ENCODE measurements around the gene STARD6. TPM values are rescaled to one million over a fixed set of nuclear protein-coding genes. Genes with fewer than 3 reads are reported as not detected.
"Not testable (repeated sequence)": the region's sequence is repeated elsewhere in the genome, so short reads cannot be mapped to it uniquely, and the experiment has no call there.

Gene STARD6
- total and polyA plus RNA-seq, 2 experiments from 2014 or later = not detected

- whole genome bisulfite sequencing, 2 experiments (ENCODE audit: low coverage in 1 of 2, low lambda C conversion rate in 2 of 2, missing lambda C conversion rate in 2 of 2) = 94 to 98% methylated on average over 3 of the region's 3 CpGs
- Histone ChIP-seq H3K79me2 (ENCODE audit: insufficient read depth) (no peaks in the 10 kb centered on the region), H3K27me3 (replicated peaks; ENCODE audit: insufficient read depth) (no peaks in the 10 kb centered on the region), H3K4me2 (ENCODE audit: unreplicated experiment) (no peak overlapping the region), H3K9me3 (ENCODE audit: low read depth) (no peaks in the 10 kb centered on the region), H3K9me2 (ENCODE audit: insufficient read depth) (no peaks in the 10 kb centered on the region), H3F3A (ENCODE audit: insufficient read depth) (no peaks in the 10 kb centered on the region), H3K4me1 (ENCODE audit: insufficient read depth) (0 out of 2 replicates have a peak, but pooled peaks cover 4% of the 10 kb centered on the region), H4K20me1 (ENCODE audit: insufficient read depth) (no peaks in the 10 kb centered on the region), H2AFZ (no peak overlapping the region), H3K27ac (no peak overlapping the region), H3K4me3 (no peak overlapping the region), H3K9ac (no peak overlapping the region), H3K36me3 (ENCODE audit: low read depth) (no peaks in the 10 kb centered on the region)
- DNase-seq = no peak
- in situ Hi-C loops (cut with MboI) = no loop called here
- no peak for TF ChIP-seq EZH2phosphoT487 (IDR thresholded peaks at IDR 0.05; ENCODE audit: insufficient read depth, low read depth)
Measured at GRCh38 chr18:54387631-54388030, 30.0 kb upstream of the STARD6 start.

GRCh38 chr18:54386800-54387495, 29.3 kb upstream of the STARD6 start:
- H3K27ac ChIP-seq; DNase-seq; H2AFZ ChIP-seq; H3K9me2 ChIP-seq (ENCODE audit: insufficient read depth); H3K27me3 ChIP-seq (replicated peaks; ENCODE audit: insufficient read depth); H3F3A ChIP-seq (ENCODE audit: insufficient read depth); H4K20me1 ChIP-seq (ENCODE audit: insufficient read depth); H3K79me2 ChIP-seq (ENCODE audit: insufficient read depth); H3K9me3 ChIP-seq (ENCODE audit: low read depth); H3K4me1 ChIP-seq (ENCODE audit: insufficient read depth); H3K9ac ChIP-seq; H3K4me2 ChIP-seq (ENCODE audit: unreplicated experiment); in situ Hi-C loops (cut with MboI); H3K36me3 ChIP-seq (ENCODE audit: low read depth); H3K4me3 ChIP-seq: not testable (repeated sequence)
- WGBS, 2 experiments (ENCODE audit: low coverage in 1 of 2, low lambda C conversion rate in 2 of 2, missing lambda C conversion rate in 2 of 2) = 94 to 97% methylated on average over 23 of the region's 23 CpGs

GRCh38 chr18:54386043-54386442, 28.4 kb upstream of the STARD6 start:
- no peaks in the 10 kb centered on the region for H3K9me2 ChIP-seq (ENCODE audit: insufficient read depth)
- no peaks in the 10 kb centered on the region for H3K9me3 ChIP-seq (ENCODE audit: low read depth)
- in situ Hi-C loops (cut with MboI) = no loop called here
- H3K79me2 ChIP-seq (ENCODE audit: insufficient read depth) = no peaks in the 10 kb centered on the region
- no peaks in the 10 kb centered on the region for H3K27me3 ChIP-seq (replicated peaks; ENCODE audit: insufficient read depth)
- H3K4me3 ChIP-seq = no peak overlapping the region
- H3F3A ChIP-seq (ENCODE audit: insufficient read depth) = no peaks in the 10 kb centered on the region
- TF ChIP-seq EZH2 (IDR thresholded peaks at IDR 0.05; ENCODE audit: insufficient read depth, poor library complexity, severe bottlenecking) (no peak), EZH2phosphoT487 (IDR thresholded peaks at IDR 0.05; ENCODE audit: insufficient read depth, low read depth) (no peak)
- no peak overlapping the region for H3K27ac ChIP-seq
- H3K9ac ChIP-seq = no peak overlapping the region
- no peaks in the 10 kb centered on the region for H4K20me1 ChIP-seq (ENCODE audit: insufficient read depth)
- H3K4me2 ChIP-seq (ENCODE audit: unreplicated experiment) = no peak overlapping the region
- WGBS, 2 experiments (ENCODE audit: low coverage in 1 of 2, low lambda C conversion rate in 2 of 2, missing lambda C conversion rate in 2 of 2) = 73 to 83% methylated on average over 4 of the region's 4 CpGs
- H3K36me3 ChIP-seq (ENCODE audit: low read depth) = no peaks in the 10 kb centered on the region
- DNase-seq = no peak
- H2AFZ ChIP-seq = no peak overlapping the region
- H3K4me1 ChIP-seq (ENCODE audit: insufficient read depth) = 0 out of 2 replicates have a peak, but pooled peaks cover 4% of the 10 kb centered on the region

GRCh38 chr18:54382733-54383252, 25.1 kb upstream of the STARD6 start:
- Histone ChIP-seq H2AFZ (no peak overlapping the region), H3K36me3 (ENCODE audit: low read depth) (no peaks in the 10 kb centered on the region), H4K20me1 (ENCODE audit: insufficient read depth) (no peaks in the 10 kb centered on the region), H3K9ac (no peak overlapping the region), H3K79me2 (ENCODE audit: insufficient read depth) (no peaks in the 10 kb centered on the region), H3K4me2 (ENCODE audit: unreplicated experiment) (no peak overlapping the region), H3K27ac (no peak overlapping the region), H3K9me2 (ENCODE audit: insufficient read depth) (no peaks in the 10 kb centered on the region), H3K4me1 (ENCODE audit: insufficient read depth) (no peaks in the 10 kb centered on the region), H3F3A (ENCODE audit: insufficient read depth) (no peaks in the 10 kb centered on the region), H3K4me3 (no peak overlapping the region), H3K9me3 (ENCODE audit: low read depth) (no peaks in the 10 kb centered on the region), H3K27me3 (replicated peaks; ENCODE audit: insufficient read depth) (no peaks in the 10 kb centered on the region)
- 97 to 98% methylated on average over 8 of the region's 8 CpGs for WGBS, 2 experiments (ENCODE audit: low coverage in 1 of 2, low lambda C conversion rate in 2 of 2, missing lambda C conversion rate in 2 of 2)
- in situ Hi-C loops (cut with MboI) = no loop called here
- TF ChIP-seq EZH2phosphoT487 (IDR thresholded peaks at IDR 0.05; ENCODE audit: insufficient read depth, low read depth) = no peak
- no peak for TF ChIP-seq EZH2 (IDR thresholded peaks at IDR 0.05; ENCODE audit: insufficient read depth, poor library complexity, severe bottlenecking)
- no peak for DNase-seq

- H4K20me1 ChIP-seq (ENCODE audit: insufficient read depth) = no peaks in the 10 kb centered on the region
Measured at GRCh38 chr18:54382076-54382475, 24.4 kb upstream of the STARD6 start.

More at GRCh38 chr18:54382076-54382475, 24.4 kb upstream of the STARD6 start:
- Histone ChIP-seq H3K9ac (no peak overlapping the region), H3K36me3 (ENCODE audit: low read depth) (no peaks in the 10 kb centered on the region), H2AFZ (no peak overlapping the region), H3K4me3 (no peak overlapping the region), H3K79me2 (ENCODE audit: insufficient read depth) (no peaks in the 10 kb centered on the region), H3K4me1 (ENCODE audit: insufficient read depth) (no peaks in the 10 kb centered on the region), H3K4me2 (ENCODE audit: unreplicated experiment) (no peak overlapping the region), H3K9me3 (ENCODE audit: low read depth) (no peaks in the 10 kb centered on the region), H3K9me2 (ENCODE audit: insufficient read depth) (no peaks in the 10 kb centered on the region), H3K27ac (no peak overlapping the region), H3F3A (ENCODE audit: insufficient read depth) (no peaks in the 10 kb centered on the region), H3K27me3 (replicated peaks; ENCODE audit: insufficient read depth) (no peaks in the 10 kb centered on the region)
- 88 to 93% methylated on average over 3 of the region's 3 CpGs for WGBS, 2 experiments (ENCODE audit: low coverage in 1 of 2, low lambda C conversion rate in 2 of 2, missing lambda C conversion rate in 2 of 2)
- TF ChIP-seq EZH2 (IDR thresholded peaks at IDR 0.05; ENCODE audit: insufficient read depth, poor library complexity, severe bottlenecking) = no peak
- no peak for TF ChIP-seq EZH2phosphoT487 (IDR thresholded peaks at IDR 0.05; ENCODE audit: insufficient read depth, low read depth)
- no peak for DNase-seq
- in situ Hi-C loops (cut with MboI) = no loop called here
